Spleen (tissue), 11 donors: ENCODE results near the gene PACSIN2. TPM values are rescaled to one million over a fixed set of nuclear protein-coding genes. Genes with fewer than 3 reads are reported as not detected.
A peak's percentile ranks its signal among the peaks of the same experiment; 100 is the strongest.

Source experiments
- DNase-seq: peaks from one replicate; pipeline ENCODE4 v3.0.0-alpha.2; 2020
- H3K27ac ChIP-seq, 8 donors: fragments of 200-600 bp; sonication (generic) in 7 of 8; 1 replicate in 4 of 8; 2 replicates in 4 of 8; pipeline versions ENCODE4 v1.5.0 to v1.8.0; 2016 to 2021; ENCODE audit warnings: inconsistent platforms in 4 of 8, mild to moderate bottlenecking in 4 of 8, moderate library complexity in 1 of 8
- H3K27me3 ChIP-seq, 7 donors: fragments of 200-600 bp; sonication (generic) in 6 of 7; replicated peaks in 1 of 7; 1 replicate in 4 of 7; 2 replicates in 3 of 7; pipeline versions ENCODE4 v1.5.0 to v1.8.0; 2016 to 2021; ENCODE audit warnings: inconsistent platforms in 3 of 7, mild to moderate bottlenecking in 1 of 7
- H3K36me3 ChIP-seq, 6 donors: fragments of 200-600 bp; sonication (generic) in 5 of 6; 1 replicate in 4 of 6; 2 replicates in 2 of 6; pipeline versions ENCODE4 v1.5.0 to v1.8.0; 2016 to 2021; ENCODE audit warnings: inconsistent platforms in 2 of 6
- H3K4me1 ChIP-seq, 6 donors: fragments of 200-600 bp; sonication (generic) in 5 of 6; 1 replicate in 3 of 6; 2 replicates in 3 of 6; pipeline versions ENCODE4 v1.5.0 to v1.8.0; 2016 to 2021; ENCODE audit warnings: inconsistent platforms in 3 of 6
- H3K4me3 ChIP-seq, 8 donors: fragments of 200-600 bp; sonication (generic) in 7 of 8; 1 replicate in 4 of 8; 2 replicates in 4 of 8; pipeline versions ENCODE4 v1.5.0 to v1.8.0; 2016 to 2021; ENCODE audit warnings: inconsistent platforms in 4 of 8, mild to moderate bottlenecking in 4 of 8, moderate library complexity in 2 of 8
- H3K9me3 ChIP-seq, 8 donors: fragments of 200-600 bp; sonication (generic) in 7 of 8; 1 replicate in 4 of 8; 2 replicates in 4 of 8; pipeline versions ENCODE4 v1.5.0 to v1.8.0; 2016 to 2021; ENCODE audit warnings: inconsistent platforms in 4 of 8
- CTCF ChIP-seq, 11 experiments: fragments of 200-600 bp in 7 of 11; fragments of 450-650 bp in 4 of 11; sonication (generic) in 4 of 11; IDR thresholded peaks in 8 of 11; conservative IDR thresholded peaks in 3 of 11; 1 replicate in 7 of 11; 2 replicates in 4 of 11; pipeline versions ENCODE4 v1.4.0 to v1.8.0; 2016 to 2021; ENCODE audit warnings: antibody characterized with exemption in 11 of 11, inconsistent platforms in 4 of 11, mild to moderate bottlenecking in 1 of 11
- POLR2A ChIP-seq, 3 donors: fragments of 450-650 bp; IDR thresholded peaks; one replicate each; pipeline ENCODE4 v1.5.1; 2017; ENCODE audit warnings: antibody characterized with exemption in 3 of 3, mild to moderate bottlenecking in 1 of 3
- POLR2AphosphoS5 ChIP-seq, 3 donors: sonication (generic); formaldehyde crosslinking; IDR thresholded peaks; one replicate each; pipeline ENCODE4 v1.5.1; 2017; ENCODE audit warnings: antibody characterized with exemption in 3 of 3
- WGBS, 5 donors: extraction: QIAGEN DNeasy Blood & Tissue Kit in 3 of 5; methylation state at CpG; one replicate each; pipeline versions ENCODE4 v1.1.5 to v1.1.7; 2013 to 2018; 5-methylcytosine and 5-hydroxymethylcytosine counted together
- intact Hi-C: fragments of 100-400 bp; cut with DNase I; formaldehyde crosslinking; loops from one replicate; pipeline ENCODE4 v1.15.0; 2023; ENCODE audit warnings: low total_unique reads
- polyA plus RNA-seq, 3 donors: library from polyadenylated mRNA; stranded (reverse); fragments of 200-250 nt; gene quantifications; one replicate each; pipeline ENCODE4 v1.2.1, GENCODE V29; 2013
- total RNA-seq, 7 donors: library from RNA; depleted of rRNA in 3 of 7; stranded (reverse); fragments of >200 nt in 3 of 7; fragmentation: NEBNext Ultra II Directional in 4 of 7; extraction: Animal tissue kit (Norgen Biotek cat#: 25700) in 4 of 7; gene quantifications; one replicate each; pipeline versions ENCODE4 v1.1.0 to v1.2.1, GENCODE V29; 2016 to 2021
- donor health status: healthy with polysubstance abuse.
- donor health status: DM: no; HTN: no; CAD: no; lungs with moderate emphysema.
- donor health status: DM: no; HTN: no; CAD: no.
- donor health status: Bipolar disorder and iron deficiency.
- donor health status: healthy.
- donor health status: DM: no; HTN: no; CAD: no.
- donor health status: DM: yes; HTN: yes; CAD: no.

Gene PACSIN2
- total and polyA plus RNA-seq, 10 donors = 24.2 to 98.1 (median 64.2) TPM

DNA sequence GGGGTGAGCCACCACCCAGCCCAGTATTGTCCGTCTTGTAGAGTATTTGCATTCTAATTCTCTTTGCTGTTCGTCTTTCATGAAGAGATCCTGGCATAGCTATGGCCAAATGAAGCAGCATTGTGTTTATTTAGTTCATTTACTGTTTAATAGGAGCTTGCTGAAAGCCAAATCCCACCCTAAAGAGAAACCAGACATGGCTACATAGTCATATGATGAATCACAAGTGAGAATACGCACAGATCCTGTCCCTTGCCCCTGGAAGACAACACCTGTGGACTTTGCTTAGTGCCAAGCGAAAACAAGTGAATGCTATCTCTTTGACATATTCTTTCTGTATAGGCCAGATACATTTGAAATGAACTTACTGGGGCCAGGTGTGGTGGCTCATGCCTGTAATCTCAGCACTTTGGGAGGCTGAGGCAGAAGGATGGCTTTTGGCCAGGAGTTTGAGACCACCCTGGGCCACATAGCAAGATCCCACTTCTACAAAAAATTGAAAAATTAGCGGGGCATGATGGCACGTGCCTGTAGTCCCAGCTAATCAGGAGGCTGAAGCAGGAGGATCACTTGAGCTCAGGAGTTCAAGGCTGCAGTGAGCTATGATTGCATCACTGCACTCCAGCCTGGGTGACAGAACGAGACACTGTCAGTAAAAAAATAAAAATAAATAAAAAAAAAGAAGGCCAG, 152.8 kb downstream of the PACSIN2 start:
- intact Hi-C loops = no loop called here
- DNase-seq = no peak
- Histone ChIP-seq H3K27ac (peak overlapping the region in 1 of 8 donors; percentile 71), H3K27me3 (no peaks in the 10 kb centered on the region), H3K9me3 (peaks cover 0 to 4% (median 0%) of the 10 kb centered on the region in 8 donors), H3K4me1 (peaks cover 13 to 58% (median 24%) of the 10 kb centered on the region in 6 donors), H3K36me3 (no peaks in the 10 kb centered on the region), H3K4me3 (no peak overlapping the region)
- TF ChIP-seq POLR2AphosphoS5 (IDR thresholded peaks at IDR 0.05) (no peak), CTCF (IDR thresholded peaks at IDR 0.05 in 8 of 11, conservative IDR thresholded peaks at IDR 0.05 in 3 of 11) (no peak), POLR2A (IDR thresholded peaks at IDR 0.05) (no peak)
- 88 to 94% (median 90%) methylated on average over 7 of the region's 7 CpGs for WGBS, 5 donors

GRCh38 chr22:42860968-42861367, 154.0 kb downstream of the PACSIN2 start:
- intact Hi-C loops = no loop called here
- H3K4me3 ChIP-seq = no peak overlapping the region
- H3K36me3 ChIP-seq = no peaks in the 10 kb centered on the region
- no peak for TF ChIP-seq POLR2A (IDR thresholded peaks at IDR 0.05)
- TF ChIP-seq CTCF (IDR thresholded peaks at IDR 0.05 in 8 of 11, conservative IDR thresholded peaks at IDR 0.05 in 3 of 11) = no peak
- TF ChIP-seq POLR2AphosphoS5 (IDR thresholded peaks at IDR 0.05) = peak in 1 of 3 donors; percentile 11
- WGBS, 5 donors = 32 to 45% (median 38%) methylated on average over 3 to 4 of the region's 4 CpGs
- H3K27ac ChIP-seq = peak overlapping the region in 3 of 8 donors; percentile 2 to 30 (median 20)
- DNase-seq = no peak
- H3K9me3 ChIP-seq = peaks cover 0 to 4% (median 0%) of the 10 kb centered on the region in 8 donors
- peaks cover 13 to 58% (median 25%) of the 10 kb centered on the region in 6 donors for H3K4me1 ChIP-seq
- no peaks in the 10 kb centered on the region for H3K27me3 ChIP-seq

DNA sequence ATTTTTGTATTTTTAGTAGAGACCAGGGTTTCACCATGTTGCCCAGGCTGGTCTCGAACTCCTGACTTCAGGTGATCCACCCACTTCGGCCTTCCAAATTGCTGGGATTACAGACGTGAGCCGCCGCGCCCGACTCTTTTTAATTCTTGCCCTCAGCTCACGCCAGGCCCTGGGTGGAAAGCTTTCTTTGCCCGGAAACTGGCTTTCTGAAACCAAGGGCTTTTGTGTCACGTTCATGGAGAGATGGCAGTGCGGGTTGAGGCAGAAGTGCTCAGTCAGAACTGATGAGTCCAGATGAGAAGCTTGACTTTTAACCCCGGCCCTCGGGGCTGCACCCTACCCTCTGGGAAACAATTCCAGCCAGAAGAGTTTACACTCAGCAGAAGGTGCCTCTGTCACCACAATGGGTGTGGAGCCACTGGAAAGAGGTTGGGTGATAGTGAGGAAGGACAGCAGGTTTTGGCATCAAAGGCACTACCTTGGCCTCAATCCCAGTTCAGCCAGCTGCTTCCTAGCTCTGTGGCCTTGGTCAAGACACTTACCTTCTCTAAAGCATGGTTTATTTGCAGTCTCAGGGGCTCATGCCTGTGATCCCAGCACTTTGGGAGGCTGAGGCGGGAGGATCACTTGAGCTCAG, 157.0 kb downstream of the PACSIN2 start:
- peak overlapping the region in 6 of 8 donors; percentile 64 to 88 (median 75) for H3K4me3 ChIP-seq
- peak overlapping the region; percentile 92 to 99 (median 98) for H3K27ac ChIP-seq
- H3K36me3 ChIP-seq = peaks cover 0 to 3% (median 0%) of the 10 kb centered on the region in 6 donors
- H3K4me1 ChIP-seq = peaks cover 18 to 71% (median 38%) of the 10 kb centered on the region in 6 donors
- intact Hi-C loops = no loop called here
- H3K9me3 ChIP-seq = no peaks in the 10 kb centered on the region
- TF ChIP-seq POLR2A (IDR thresholded peaks at IDR 0.05) (no peak), POLR2AphosphoS5 (IDR thresholded peaks at IDR 0.05) (peak in 2 of 3 donors; percentile 25 to 77), CTCF (IDR thresholded peaks at IDR 0.05 in 8 of 11, conservative IDR thresholded peaks at IDR 0.05 in 3 of 11) (no peak)
- 78 to 89% (median 84%) methylated on average over 13 to 14 of the region's 14 CpGs for WGBS, 5 donors
- no peaks in the 10 kb centered on the region for H3K27me3 ChIP-seq
- DNase-seq = peak; percentile 80
